HG03280 (cell line): ENCODE data around the gene SH3PXD2A.

Experiments
- ATAC-seq: cut with Tn5 transposase; IDR thresholded peaks from one replicate; pipeline ENCODE4 v1.9.1; 2021; ENCODE audit warnings: mild to moderate bottlenecking, moderate library complexity; ENCODE audit not compliant: unreplicated experiment

SH3PXD2A gene

DNA sequence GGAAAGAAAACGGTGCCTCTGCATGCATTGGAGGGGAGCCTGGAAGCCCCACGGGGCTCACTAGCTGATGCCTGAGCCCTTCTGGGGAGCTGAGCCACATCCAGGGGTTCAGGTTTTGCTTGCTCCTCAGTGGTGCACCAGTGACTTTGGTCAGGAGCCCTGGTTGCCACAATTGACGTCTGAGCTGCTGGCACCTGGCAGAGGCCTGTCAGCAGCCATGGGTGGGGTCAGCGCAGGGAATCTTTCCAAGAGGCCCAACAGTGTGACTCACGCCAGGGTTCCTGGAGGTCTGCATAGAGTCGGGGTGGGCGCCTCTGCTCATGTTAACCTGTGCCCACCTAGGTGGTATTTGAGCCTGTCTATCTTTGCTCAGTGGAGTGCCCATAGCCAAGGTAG lies 223.1 kb downstream of the SH3PXD2A start:
- ATAC-seq: no peak

DNA sequence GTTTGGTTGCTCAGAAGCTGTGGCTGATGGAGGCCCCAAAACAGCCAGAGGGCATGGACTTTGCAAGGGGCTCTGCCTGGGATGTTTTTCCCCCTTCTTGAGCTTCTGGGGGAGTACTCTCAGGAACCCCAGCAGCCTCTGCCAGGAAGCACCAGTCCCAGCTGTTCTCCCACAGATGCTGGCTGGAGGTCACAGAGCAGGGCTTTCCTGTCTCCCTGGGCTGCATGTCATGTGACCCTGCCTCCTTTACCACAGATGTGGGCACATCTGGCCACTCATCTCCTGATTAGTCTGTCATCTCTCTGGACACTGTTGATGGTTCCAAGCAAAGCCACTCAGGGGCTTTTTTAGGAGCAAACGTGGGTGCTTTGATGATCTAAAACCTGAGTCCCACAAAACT lies 225.2 kb downstream of the SH3PXD2A start:
- no peak for ATAC-seq

GRCh38 chr10:103629581-103629980 lies 225.8 kb downstream of the SH3PXD2A start:
- ATAC-seq: no peak

GRCh38 chr10:103627893-103628292 lies 227.5 kb downstream of the SH3PXD2A start:
- no peak for ATAC-seq

DNA sequence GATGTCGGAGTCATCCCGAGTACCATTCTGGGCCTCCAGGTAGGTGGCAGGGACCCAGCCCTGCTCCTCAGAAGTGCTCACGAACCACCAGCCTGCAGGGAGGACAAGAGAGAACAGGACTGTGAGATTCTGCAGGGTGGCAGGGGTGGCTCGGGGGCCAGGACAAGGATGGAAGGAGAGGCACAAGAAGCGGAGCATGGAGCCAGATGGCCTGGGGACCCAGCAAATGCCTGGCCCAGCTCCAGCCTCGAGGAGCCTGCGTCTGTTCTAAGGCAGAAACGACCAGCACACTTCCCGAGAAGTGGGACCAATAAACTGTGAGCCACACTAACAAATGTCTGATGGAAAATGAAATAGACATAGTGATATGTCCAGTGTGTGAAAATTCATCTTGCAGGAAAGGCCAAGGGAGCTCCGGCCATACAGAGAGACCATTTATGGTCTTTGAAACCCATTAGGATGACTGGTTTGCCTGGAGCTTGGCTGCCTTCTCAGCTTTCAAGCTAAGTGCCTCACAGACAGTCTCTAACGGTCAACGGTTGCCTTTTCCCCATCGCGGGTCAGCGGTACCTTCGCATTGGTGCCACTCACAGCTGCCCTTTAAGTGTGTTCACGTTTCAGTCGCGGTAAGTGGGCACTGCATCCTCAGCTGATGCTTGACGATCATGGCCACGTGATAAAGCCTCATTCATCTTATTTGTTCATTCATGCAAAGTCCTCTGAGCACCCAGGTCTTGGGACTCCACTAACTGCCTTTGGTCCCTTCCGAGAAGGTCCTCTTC lies 228.1 kb downstream of the SH3PXD2A start:
- ATAC-seq: no peak

DNA sequence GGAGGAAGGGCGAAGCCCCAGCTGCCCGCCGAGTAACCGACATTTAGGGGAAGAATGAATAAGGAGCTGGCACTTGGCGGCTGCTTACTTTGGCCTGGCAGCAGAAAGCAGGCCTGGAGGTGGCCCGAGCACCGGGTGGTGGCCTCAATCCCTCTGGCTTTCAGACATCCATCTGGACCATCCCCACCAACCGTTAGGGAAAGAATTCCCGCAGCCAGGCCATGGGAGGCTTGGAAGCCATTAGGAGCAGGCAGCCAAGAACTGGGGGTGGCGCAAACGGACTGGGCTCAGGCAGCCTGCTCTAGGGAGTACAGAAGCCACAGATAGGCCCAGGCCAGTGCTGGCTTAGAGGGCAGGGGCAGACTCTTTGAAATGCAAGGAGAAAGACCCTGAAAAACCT lies 229.2 kb downstream of the SH3PXD2A start:
- ATAC-seq: no peak

GRCh38 chr10:103622935-103623574 lies 232.3 kb downstream of the SH3PXD2A start:
- no peak for ATAC-seq

DNA sequence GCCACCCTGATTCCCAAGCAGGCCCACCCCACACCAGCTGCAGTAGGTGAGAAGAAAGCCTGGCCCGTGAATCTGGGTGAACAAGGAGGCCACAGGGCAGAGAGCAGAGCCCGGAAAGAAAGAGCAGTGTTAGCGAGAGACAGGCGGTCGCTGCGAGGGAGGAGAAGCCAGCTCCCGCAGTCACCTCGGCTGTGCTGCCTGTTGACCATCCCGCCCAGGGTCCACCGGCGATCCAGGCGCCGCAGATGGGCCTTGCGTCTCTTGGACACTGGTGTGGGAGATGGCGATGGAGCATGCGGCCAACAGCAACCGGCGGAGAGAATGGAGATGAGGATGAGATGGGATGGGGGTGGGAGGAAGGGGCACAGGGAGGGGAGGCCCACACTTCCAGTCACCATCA lies 233.1 kb downstream of the SH3PXD2A start:
- no peak for ATAC-seq

GRCh38 chr10:103621783-103622125 lies 233.6 kb downstream of the SH3PXD2A start:
- no peak for ATAC-seq

DNA sequence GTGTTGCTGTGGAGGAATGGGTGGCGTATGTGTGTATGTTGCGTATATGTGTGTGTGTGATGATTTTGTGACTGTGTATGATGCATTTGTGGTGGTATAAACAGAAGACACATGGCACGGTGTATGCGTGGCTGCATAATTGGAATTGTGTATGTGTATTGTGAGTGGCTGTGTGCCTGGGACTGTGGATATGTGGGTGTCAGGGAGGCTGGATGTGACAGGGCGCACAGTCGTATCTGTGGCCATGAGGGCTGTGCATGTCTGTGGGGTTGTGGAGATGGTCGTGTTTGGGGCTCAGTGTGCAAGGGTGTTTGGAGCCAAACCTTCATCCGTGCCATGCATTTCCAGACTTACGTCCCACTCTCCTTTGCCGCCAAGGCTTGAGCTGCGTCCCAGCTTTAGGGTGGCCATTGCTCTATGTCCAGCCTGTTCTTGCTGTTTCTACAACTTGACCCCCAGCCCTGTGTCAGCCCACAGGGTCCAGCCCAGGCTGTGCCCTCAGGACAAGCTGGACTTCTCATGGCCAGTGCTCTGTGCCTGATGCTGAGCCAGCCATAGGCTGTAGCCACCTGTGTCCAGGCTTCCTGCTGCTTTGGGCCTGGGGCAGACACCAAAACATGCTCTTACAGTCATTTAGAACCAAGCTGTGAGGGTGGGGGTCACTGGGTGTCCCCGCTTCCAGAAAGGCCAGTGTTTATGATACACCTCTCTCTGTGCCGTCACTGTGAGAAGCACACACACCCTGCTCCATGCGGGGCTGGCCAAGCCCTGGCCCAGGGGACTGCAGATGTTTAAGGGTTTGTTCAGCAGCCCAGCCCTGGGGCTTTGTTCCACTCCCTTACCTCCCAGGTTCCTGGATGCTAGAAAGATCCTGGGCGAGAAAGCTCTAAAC lies 234.2 kb downstream of the SH3PXD2A start:
- no peak for ATAC-seq

DNA sequence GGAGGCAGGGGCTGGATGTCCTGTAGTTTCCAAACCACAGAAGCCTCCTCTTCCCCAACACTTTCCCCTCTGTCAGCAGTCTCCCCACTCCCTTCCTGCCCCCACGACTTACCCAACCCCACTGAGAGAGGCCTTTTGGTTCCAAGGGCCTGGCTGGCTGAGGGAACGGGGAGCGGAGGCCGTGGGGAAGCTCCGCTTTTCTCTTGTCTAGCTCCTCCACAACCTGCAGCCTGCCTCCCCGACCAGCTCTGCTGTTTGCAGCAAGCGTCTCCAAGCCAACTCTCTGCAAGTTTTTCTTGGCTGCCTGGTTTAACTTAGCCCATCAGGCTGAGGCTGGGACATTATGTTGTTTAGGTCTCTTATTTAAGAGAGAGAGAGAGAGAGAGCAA lies 235.0 kb downstream of the SH3PXD2A start:
- ATAC-seq: no peak

DNA sequence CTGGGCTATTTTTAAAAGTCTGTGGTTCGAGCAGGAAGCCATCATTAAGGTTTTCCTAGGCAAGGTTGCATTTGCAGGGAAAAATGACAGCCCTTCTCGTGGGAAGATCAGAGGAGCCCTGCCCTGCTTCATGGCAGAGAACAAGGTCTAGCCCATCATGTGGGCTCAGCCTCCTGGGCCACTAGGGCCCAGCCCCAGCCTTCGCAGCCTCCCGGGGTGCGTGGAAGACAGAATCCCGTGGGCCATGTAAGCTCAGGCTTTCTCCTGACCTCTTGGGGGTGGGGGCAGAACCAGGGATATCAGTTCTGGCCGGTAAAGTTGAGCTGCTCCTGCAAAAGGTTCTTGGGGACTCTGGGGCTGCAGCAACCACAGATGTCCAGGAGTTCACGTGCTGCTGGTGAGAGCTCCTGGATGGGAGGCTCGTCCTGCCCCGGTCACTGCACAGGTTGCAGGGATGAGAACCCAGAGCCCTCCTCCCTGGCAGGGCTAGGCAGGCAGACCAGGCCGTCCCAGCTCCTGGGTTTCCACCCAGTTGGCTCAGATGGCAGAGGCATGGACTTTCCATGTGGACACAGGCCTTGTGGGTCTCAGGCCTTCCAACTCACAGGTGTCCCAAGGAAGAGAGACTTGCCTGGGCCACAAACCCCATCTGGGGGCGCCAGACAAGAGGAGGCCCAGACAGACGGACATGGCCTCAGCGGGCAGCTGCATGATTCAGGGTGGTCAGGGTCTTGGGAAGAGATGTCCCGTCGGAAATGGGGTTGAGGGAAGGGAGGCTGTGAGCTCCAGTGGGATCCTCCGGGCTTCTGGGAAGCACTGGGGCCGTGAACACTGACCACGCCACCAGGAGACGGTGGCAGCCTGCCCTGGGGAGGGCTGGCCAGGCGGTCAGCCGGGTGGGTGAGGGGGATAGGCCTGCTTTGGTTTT lies 235.7 kb downstream of the SH3PXD2A start:
- no peak for ATAC-seq

DNA sequence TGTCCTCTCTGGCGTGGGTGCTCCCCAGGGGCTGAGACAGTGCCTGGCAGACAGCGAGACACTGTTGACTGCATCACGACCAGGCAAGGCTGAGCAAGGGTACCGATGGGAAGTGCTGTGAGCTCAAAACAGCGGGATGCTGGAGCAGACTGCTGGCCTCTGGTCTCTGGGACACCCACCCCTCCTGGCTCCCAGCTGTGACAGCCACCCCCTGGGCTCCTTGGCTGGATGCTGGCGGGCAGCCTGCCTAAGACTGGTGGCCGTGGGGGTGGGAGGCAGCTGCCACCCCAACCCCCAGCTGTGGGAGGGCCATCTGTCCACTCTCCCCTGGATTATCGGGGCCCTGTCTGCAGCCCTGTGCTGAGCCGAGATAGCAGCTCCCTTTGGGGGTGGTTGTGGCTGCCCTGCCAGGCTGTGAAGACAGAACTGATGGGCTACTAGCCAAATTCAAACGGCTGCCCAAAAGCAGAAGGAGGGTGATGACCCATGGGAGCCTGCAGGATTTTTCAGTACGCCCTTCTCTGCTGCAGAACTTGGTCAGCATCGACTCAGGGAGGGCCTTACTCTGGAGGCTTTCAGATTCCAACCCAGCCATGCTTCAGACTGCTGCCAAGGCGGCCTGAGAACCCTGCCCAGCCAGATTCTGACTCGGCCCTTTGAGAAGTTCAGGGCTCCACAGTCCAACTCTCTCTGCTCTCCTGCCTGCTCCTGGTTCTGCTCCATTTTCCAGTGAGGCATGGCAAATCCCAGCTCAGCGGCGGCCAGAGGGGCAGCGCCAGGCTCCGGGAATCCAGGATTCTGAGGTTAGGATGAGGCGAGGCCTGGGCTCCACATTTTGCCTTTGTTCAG lies 236.6 kb downstream of the SH3PXD2A start:
- ATAC-seq: no peak

- ATAC-seq: no peak
Measured at GRCh38 chr10:103617602-103618385, 237.6 kb downstream of the SH3PXD2A start.

DNA sequence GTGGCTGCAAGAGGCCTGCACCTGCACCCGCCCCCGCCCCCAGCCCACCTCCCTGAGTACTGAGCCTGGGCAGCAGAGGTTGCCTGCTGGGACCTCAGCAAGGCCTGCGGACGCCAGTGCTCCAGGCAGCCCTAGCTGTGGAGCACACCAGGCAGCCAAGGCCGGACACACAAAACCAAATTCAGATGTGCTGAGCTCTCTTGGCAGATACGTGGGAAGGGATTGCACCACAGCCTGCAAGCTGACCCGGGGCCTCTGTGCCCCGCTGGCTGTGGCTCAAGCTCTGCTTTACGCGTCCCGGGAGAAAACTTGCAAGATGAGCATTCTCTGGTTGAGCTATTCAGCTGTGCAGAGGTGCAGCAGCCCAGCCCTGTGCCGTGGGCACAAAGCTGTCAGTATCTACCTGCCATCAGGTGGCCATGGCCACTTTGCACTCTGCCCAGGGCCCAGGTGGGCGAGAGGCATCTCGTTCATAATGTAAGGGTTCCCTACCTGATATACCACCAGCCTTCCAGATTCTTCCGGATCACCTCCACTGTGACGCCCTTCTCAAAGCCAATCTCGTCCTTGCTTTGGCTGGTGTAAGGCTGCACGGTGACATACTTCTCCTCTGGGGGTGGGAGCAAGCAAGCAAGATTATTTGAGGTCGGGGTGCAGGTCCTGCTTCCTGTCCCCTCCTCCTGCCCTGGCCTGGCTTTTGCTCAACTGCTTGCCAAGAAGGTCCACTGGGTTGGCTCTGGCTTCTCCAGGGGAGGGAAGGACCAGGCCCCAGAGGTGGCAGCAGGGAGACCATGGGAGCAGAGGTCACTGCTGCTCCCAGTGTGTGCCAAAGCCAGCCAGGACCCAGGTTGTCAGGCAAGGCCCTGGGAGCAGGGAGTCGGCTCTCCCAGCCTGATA lies 238.4 kb downstream of the SH3PXD2A start:
- ATAC-seq: no peak

DNA sequence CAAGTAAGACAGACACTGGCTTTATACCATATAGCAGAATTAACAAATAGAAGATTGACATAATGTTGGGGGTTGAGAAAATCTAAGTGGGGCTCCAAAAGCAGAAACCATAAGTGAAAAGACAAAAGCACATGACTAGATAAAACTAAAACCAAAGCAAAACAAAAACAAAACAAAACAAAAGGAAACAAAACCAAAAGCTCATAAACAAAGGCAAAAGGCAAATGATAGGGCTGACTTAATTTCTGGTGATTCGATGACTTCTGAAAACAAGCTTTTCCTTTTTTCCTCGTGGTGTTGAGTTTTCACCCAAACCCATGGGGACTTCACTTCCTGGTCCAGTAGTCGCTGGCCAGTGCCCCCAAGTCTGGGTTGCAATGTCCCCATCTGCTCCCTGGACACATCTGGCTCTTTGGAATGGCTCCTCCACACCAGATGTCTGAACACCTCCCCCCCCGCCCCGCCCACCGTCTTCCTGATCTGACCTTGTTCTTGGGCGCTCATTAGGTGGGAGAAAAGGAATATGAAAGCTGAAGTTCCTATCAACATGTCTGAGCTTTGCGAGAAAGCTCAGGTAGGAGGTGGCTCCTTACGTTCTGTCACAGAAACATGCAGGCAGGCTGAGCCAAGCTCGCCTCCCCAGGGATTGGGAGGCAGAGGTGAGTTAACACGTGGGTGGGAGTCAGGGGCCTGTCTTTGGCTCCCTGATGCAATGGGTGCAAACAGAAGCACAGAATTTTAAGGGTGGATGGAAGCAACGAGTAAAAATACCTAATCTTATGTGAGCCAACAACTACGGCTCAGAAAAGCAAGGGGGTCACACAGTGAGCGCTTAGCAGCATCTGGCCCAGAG lies 240.8 kb downstream of the SH3PXD2A start:
- no peak for ATAC-seq

GRCh38 chr10:103613616-103614015 lies 241.8 kb downstream of the SH3PXD2A start:
- ATAC-seq: no peak
